H1 (cell line): Measurements from ENCODE around the gene C6orf58. TPM values are rescaled to one million over a fixed set of nuclear protein-coding genes. Genes with fewer than 3 reads are reported as not detected.

Experiments used
- BRCA1 ChIP-seq: IDR thresholded peaks from 2 replicates; pipeline ENCODE4 v1.6.1; 2012; ENCODE audit warnings: low read depth, low read length, improper control_type of control experiment
- CEBPB ChIP-seq: IDR thresholded peaks from 2 replicates; pipeline ENCODE4 v1.6.1; 2012; ENCODE audit warnings: low read depth, low read length
- CTBP2 ChIP-seq: IDR thresholded peaks from 2 replicates; pipeline ENCODE4 v1.7.0; 2011; ENCODE audit warnings: borderline replicate concordance, mild to moderate bottlenecking, moderate library complexity, mixed read lengths, low read length; ENCODE audit not compliant: insufficient read depth, insufficient read length
- CTCF ChIP-seq, 3 experiments: IDR thresholded peaks; 1 replicate in 2 of 3; 2 replicates in 1 of 3; pipeline versions ENCODE4 v1.5.1 to v1.6.1; 2011; ENCODE audit warnings: low read length in 3 of 3, mild to moderate bottlenecking in 3 of 3, inconsistent platforms in 2 of 3, low read depth in 1 of 3, moderate library complexity in 1 of 3; ENCODE audit not compliant: insufficient read depth in 1 of 3; ENCODE audit errors: control extremely low read depth in 1 of 3
- EGR1 ChIP-seq: IDR thresholded peaks from 2 replicates; pipeline ENCODE4 v1.6.1; 2011; ENCODE audit warnings: low read depth, low read length, borderline replicate concordance
- JUND ChIP-seq: IDR thresholded peaks from 2 replicates; pipeline ENCODE4 v1.6.1; 2011; ENCODE audit warnings: mild to moderate bottlenecking, improper control_type of control experiment, low read length
- MAFK ChIP-seq: IDR thresholded peaks from 2 replicates; pipeline ENCODE4 v1.6.1; 2012; ENCODE audit warnings: low read depth, mild to moderate bottlenecking, improper control_type of control experiment, low read length
- RNF2 ChIP-seq: fragments of 200-900, 300-1000 bp; sonication (generic); IDR thresholded peaks from 2 replicates; pipeline ENCODE4 v1.7.1; 2016; ENCODE audit warnings: borderline replicate concordance, low read depth, mild to moderate bottlenecking, antibody characterized with exemption, low read length; ENCODE audit not compliant: poor library complexity, severe bottlenecking; ENCODE audit errors: missing control alignments
- polyA plus RNA-seq, 7 experiments: library from polyadenylated mRNA; depleted of rRNA in 3 of 7; stranded (reverse) in 5 of 7; unstranded in 2 of 7; fragments of >200 nt in 5 of 7; fragments of 200-250 nt in 2 of 7; gene quantifications; 1 replicate in 5 of 7; 2 replicates in 1 of 7; 4 replicates in 1 of 7; pipeline versions ENCODE4 v1.2.1 to v1.2.3, GENCODE V29; 2011 to 2013; ENCODE audit warnings: missing spikeins in 2 of 7, mixed read lengths in 2 of 7
- total RNA-seq: library from RNA; stranded (reverse); fragmentation: NEBNext Ultra II Directional; extraction: Animal tissue kit (Norgen Biotek cat#: 25700); gene quantifications from 2 replicates; pipeline ENCODE4 v1.2.1, GENCODE V29; 2021

Gene C6orf58
- total and polyA plus RNA-seq, 2 of the 8 experiments (the other 6 are each of a cell fraction or from before 2014, with no cell fraction given) = not detected

GRCh38 chr6:127566119-127566518, 10.9 kb upstream of the C6orf58 start (continued):
- TF ChIP-seq CTCF (IDR thresholded peaks at IDR 0.05; ENCODE audit: control extremely low read depth in 1 of 3, insufficient read depth in 1 of 3, low read depth in 1 of 3, low read length in 3 of 3) (no peak), EGR1 (no peak), CTBP2 (no peak), RNF2 (no peak), BRCA1 (no peak), CEBPB (no peak), JUND (no peak), MAFK (no peak)
